Lower leg skin (tissue), 4 donors: ENCODE results near the gene DISC1. TPM values are rescaled to one million over a fixed set of nuclear protein-coding genes. Genes with fewer than 3 reads are reported as not detected.
"Not testable (repeated sequence)": the region's sequence is repeated elsewhere in the genome, so short reads cannot be mapped to it uniquely, and the experiment has no call there.

Experiments used
- DNase-seq, 2 donors: peaks; one replicate each; pipeline ENCODE4 v3.0.0-alpha.2; 2019; ENCODE audit warnings: low spot score in 2 of 2
- H3K4me3 ChIP-seq: fragments of 200-600 bp; sonication (generic); 2 replicates; pipeline ENCODE4 v1.5.1; 2017; ENCODE audit warnings: mild to moderate bottlenecking, low read depth; ENCODE audit not compliant: poor library complexity, severe bottlenecking
- POLR2A ChIP-seq, 2 donors: fragments of 450-650 bp; IDR thresholded peaks; one replicate each; pipeline ENCODE4 v1.6.1; 2016 to 2017; ENCODE audit warnings: antibody characterized with exemption in 2 of 2, mild to moderate bottlenecking in 1 of 2, moderate library complexity in 1 of 2
- WGBS, 2 donors: methylation state at CpG; one replicate each; pipeline ENCODE4 v1.1.5; 2018; 5-methylcytosine and 5-hydroxymethylcytosine counted together
- intact Hi-C: fragments of 100-400 bp; cut with DNase I; formaldehyde crosslinking; loops from one replicate; pipeline ENCODE4 v1.15.0; 2023; ENCODE audit warnings: low total_unique reads
- total RNA-seq, 4 donors: library from RNA; depleted of rRNA; stranded (reverse); fragments of >200 nt; gene quantifications; one replicate each; pipeline ENCODE4 v1.1.0, GENCODE V29; 2016
- TF ChIP-seq, protein P1 (sequence below), 3 donors: fragments of 450-650 bp; IDR thresholded peaks; one replicate each; pipeline ENCODE4 v1.5.1; 2016; ENCODE audit warnings: antibody characterized with exemption in 3 of 3, mild to moderate bottlenecking in 3 of 3, moderate library complexity in 2 of 3

Gene DISC1
- total RNA-seq, 4 donors from 2014 or later = 1.6 to 7.4 (median 3.5) TPM

DNA sequence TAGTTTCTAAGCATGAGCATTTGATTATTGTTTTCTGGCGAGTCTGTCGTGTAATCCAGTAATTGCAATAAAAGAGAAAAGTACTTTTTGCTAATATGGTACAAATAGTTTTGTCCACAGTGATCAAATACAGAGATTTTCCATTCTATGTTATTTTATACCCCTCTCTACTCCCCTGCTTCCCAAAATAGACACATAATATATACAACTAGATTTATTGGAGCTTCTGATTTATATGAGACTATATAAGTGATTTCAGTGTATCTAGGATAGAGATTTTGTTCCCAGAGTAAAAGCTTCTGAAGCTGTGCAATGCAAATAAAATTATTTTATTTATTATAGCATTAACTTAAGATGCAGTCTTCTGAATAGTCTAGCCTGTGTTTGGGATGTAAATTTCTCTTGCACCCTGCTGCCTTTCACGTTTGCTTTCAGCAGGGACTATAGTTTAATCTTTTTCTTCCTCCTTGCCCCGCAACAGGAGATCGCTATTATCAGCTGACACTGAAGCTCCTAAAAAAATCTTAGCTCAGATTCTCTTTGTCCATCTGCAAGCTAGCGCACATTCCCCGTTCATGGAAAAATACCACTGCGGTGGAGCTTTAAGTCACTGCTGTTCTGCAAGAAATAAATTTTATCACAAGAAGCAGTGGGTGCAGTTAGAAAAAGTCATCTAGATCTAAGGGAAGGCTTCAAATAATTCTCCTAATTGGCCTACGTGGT is 273.3 kb downstream of the DISC1 start:
- no peak for TF ChIP-seq POLR2A (IDR thresholded peaks at IDR 0.05)
- TF ChIP-seq, protein P1, sequence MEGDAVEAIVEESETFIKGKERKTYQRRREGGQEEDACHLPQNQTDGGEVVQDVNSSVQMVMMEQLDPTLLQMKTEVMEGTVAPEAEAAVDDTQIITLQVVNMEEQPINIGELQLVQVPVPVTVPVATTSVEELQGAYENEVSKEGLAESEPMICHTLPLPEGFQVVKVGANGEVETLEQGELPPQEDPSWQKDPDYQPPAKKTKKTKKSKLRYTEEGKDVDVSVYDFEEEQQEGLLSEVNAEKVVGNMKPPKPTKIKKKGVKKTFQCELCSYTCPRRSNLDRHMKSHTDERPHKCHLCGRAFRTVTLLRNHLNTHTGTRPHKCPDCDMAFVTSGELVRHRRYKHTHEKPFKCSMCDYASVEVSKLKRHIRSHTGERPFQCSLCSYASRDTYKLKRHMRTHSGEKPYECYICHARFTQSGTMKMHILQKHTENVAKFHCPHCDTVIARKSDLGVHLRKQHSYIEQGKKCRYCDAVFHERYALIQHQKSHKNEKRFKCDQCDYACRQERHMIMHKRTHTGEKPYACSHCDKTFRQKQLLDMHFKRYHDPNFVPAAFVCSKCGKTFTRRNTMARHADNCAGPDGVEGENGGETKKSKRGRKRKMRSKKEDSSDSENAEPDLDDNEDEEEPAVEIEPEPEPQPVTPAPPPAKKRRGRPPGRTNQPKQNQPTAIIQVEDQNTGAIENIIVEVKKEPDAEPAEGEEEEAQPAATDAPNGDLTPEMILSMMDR (IDR thresholded peaks at IDR 0.05) = no peak
- intact Hi-C loops = no loop called here
- 68 to 77% methylated on average over 9 of the region's 9 CpGs for WGBS, 2 donors
- no peak overlapping the region for H3K4me3 ChIP-seq
- no peak for DNase-seq

DNA sequence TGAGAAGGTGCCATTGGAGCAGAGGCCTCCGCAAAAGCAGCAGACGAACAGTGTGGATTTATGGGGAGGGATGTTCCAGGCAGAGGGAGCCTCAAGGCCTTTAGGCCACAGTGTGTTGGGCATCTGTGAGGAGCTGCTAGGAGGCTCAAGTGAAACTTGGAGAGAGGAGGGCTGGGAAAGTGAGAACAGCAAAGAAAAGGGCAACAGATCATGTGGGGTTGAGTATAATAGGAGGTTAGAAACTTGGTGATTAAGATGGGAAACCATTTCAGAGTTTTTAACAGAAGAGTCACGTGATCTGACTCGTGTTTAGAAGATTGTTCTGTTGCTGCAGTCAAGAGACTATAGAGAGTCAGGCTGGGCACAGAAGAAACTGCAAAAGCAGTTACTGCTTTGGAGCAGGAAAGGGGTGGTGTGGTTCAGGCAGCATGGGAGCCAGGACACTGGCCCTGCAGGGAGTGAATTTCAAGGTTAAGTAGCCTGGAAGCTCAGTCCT is 277.0 kb downstream of the DISC1 start:
- TF ChIP-seq, protein P1 (IDR thresholded peaks at IDR 0.05) = no peak
- 87 to 93% methylated on average over 4 of the region's 4 CpGs for WGBS, 2 donors
- no peak overlapping the region for H3K4me3 ChIP-seq
- intact Hi-C loops = no loop called here
- DNase-seq = no peak

DNA sequence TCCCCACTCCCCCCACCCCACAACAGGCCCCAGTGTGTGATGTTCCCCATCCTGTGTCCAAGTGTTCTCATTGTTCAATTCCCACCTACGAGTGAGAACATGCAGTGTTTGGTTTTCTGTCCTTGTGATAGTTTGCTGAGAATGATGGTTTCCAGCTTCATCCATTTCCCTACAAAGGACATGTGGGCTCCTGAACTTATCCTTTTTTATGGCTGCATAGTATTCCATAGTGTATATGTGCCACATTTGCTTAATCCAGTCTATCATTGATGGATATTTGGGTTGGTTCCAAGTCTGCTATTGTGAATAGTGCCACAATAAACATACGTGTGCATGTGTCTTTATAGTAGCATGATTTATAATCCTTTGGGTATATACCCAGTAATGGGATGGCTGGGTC is 280.7 kb downstream of the DISC1 start:
- intact Hi-C loops, H3K4me3 ChIP-seq, DNase-seq: not testable (repeated sequence)
- WGBS, 2 donors = 91 to 94% methylated on average over 2 of the region's 2 CpGs

DNA sequence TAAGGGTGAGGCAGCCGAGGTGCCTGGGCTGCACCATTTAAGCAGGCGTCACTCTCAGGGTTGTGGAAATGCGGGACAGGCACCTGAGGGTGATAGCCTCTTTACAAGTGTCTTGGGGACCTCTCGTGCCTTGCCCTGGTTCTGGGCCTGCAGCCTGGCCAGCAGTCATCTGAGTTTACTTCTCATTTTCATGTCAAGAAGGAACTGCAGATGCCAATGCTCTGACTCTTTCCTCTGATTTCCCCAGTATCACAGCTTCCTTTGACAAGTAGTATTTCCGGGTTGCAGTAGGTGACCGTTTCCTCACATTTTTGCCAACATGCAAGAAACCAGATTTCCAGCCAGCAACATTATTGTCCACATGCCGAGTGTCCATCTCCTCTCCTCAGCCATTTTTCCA is 286.9 kb downstream of the DISC1 start:
- intact Hi-C loops = no loop called here
- DNase-seq = no peak
- 79 to 85% methylated on average over 7 of the region's 7 CpGs for WGBS, 2 donors
- no peak overlapping the region for H3K4me3 ChIP-seq
- TF ChIP-seq, protein P1 (IDR thresholded peaks at IDR 0.05) = no peak
- TF ChIP-seq POLR2A (IDR thresholded peaks at IDR 0.05) = no peak

DNA sequence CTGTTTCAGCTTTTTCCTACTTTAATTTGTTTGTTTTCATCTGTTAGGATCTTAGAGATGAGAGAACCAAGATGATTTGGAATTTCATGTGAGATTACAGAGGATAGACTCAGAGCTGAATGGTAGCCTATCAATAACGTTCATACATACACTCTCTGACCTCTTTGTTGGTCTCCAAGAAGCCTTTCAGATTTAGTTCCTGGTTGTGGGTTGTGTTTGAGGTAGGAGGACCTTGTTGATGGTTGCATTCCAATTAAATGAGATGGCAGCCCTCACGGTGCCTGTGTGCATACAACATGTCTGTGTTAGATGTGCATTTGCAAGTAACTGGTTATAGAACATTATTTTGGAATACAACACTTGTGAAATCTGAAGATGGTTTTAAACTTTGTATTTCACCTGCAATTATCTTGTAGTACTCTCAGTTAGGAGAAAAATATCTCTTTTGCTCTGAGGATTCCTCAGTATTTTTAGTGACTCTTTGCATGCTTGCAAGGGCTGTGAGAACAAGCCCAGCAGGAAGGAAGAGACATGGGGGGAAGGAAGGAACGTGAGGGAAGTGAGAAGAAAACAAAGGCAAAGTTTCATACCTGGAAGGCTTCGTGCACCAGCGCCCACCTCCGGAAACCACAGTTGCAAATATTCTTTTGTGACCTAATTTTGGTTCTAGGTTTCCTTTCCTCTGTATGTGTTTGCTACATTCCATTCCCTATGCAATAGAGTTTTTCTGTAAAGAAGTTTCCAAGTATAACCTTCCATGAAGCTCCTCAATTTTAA is 291.8 kb downstream of the DISC1 start:
- intact Hi-C loops = no loop called here
- 58 to 64% methylated on average over 6 of the region's 6 CpGs for WGBS, 2 donors
- TF ChIP-seq, protein P1 (IDR thresholded peaks at IDR 0.05) = no peak
- no peak for TF ChIP-seq POLR2A (IDR thresholded peaks at IDR 0.05)

DNA sequence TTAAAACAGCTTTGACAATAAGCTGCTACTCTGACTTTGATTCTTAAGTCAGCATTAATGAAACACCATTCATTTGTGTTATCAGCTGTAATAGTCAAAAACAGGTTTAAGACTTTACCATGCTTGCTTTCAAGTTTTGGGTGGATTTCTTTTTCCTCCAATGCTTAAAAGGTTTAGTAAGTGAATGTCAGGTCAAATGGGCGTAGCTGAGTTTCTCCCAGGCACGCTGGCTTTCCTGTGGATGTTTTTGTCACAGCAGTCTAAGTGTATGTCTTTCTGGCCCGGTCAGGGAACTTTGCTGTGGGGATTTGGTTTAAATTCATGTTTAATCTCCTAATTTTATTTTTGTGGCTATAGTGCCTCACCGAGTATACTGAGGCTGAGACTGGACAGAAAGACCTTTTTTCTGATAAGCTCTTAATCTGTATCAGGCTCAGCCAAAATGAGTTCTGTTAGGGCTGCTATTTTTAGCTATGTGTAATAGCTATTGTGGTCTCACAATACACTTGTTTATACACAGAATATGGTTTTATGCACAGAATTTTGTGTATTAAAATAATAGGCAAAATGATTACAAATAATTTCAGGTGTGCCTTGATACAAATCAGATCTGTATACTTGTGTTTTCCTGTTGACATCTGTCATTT is 292.8 kb downstream of the DISC1 start:
- no peak for DNase-seq
- H3K4me3 ChIP-seq = no peak overlapping the region
- 60 to 66% methylated on average over 4 of the region's 4 CpGs for WGBS, 2 donors
- intact Hi-C loops = no loop called here
- TF ChIP-seq, protein P1 (IDR thresholded peaks at IDR 0.05) = no peak
- TF ChIP-seq POLR2A (IDR thresholded peaks at IDR 0.05) = no peak

More for the DNA sequence above, 291.8 kb downstream of the DISC1 start:
- H3K4me3 ChIP-seq = no peak overlapping the region
- no peak for DNase-seq
